Amygdala (tissue), 56 donors: ENCODE measurements around the gene RIC3.

Experiments used
- DNase-seq, 56 donors: peaks; one replicate each; lab custom pipeline; 2025; lab: John Stamatoyannopoulos, UW

RIC3 gene

GRCh38 chr11:8056810-8057463 lies 111.9 kb downstream of the RIC3 start:
- no peak for DNase-seq
